ENCODE measurements around the gene DEPDC1B.

- no peak for TF ChIP-seq POLR2A (IDR thresholded peaks at IDR 0.05; ENCODE audit: low read depth, low read length)
- TF ChIP-seq CTCF (conservative IDR thresholded peaks at IDR 0.05; ENCODE audit: low read depth, low read length): no peak
- TF ChIP-seq MAFK (IDR thresholded peaks at IDR 0.05; ENCODE audit: low read depth, low read length): no peak
- TF ChIP-seq USF2 (IDR thresholded peaks at IDR 0.05; ENCODE audit: low read depth, low read length): no peak
- no peak for TF ChIP-seq MXI1 (IDR thresholded peaks at IDR 0.05; ENCODE audit: borderline replicate concordance, low read depth, low read length)
- TF ChIP-seq BHLHE40 (IDR thresholded peaks at IDR 0.05; ENCODE audit: low read depth, low read length): no peak
- no peak for TF ChIP-seq SMC3 (IDR thresholded peaks at IDR 0.05; ENCODE audit: low read depth, low read length)
- TF ChIP-seq RFX5 (IDR thresholded peaks at IDR 0.05; ENCODE audit: low read depth, low read length): no peak
- no peak for TF ChIP-seq RCOR1 (IDR thresholded peaks at IDR 0.05; ENCODE audit: insufficient replicate concordance, low read length)
- TF ChIP-seq RAD21 (IDR thresholded peaks at IDR 0.05; ENCODE audit: low read length): no peak
- TF ChIP-seq MAZ (IDR thresholded peaks at IDR 0.05; ENCODE audit: borderline replicate concordance, low read depth, low read length): no peak
- TF ChIP-seq, protein P1, sequence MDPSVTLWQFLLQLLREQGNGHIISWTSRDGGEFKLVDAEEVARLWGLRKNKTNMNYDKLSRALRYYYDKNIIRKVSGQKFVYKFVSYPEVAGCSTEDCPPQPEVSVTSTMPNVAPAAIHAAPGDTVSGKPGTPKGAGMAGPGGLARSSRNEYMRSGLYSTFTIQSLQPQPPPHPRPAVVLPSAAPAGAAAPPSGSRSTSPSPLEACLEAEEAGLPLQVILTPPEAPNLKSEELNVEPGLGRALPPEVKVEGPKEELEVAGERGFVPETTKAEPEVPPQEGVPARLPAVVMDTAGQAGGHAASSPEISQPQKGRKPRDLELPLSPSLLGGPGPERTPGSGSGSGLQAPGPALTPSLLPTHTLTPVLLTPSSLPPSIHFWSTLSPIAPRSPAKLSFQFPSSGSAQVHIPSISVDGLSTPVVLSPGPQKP (IDR thresholded peaks at IDR 0.05; ENCODE audit: borderline replicate concordance, low read depth, low read length): no peak
- no peak for TF ChIP-seq FOS (IDR thresholded peaks at IDR 0.05; ENCODE audit: low read depth, low read length)
These were observed 69.8 kb downstream of the DEPDC1B start for GRCh38 chr5:60630179-60630578.

Data from IMR-90 (cell line).